Gastrocnemius medialis (tissue), 4 donors: ENCODE results near the gene CARM1. TPM values are rescaled to one million over a fixed set of nuclear protein-coding genes. Genes with fewer than 3 reads are reported as not detected.

Experiments used
- ATAC-seq, 2 donors: fragments of 150-250 bp; one replicate each; pipeline ENCODE4 v1.9.1; 2016
- DNase-seq, 2 donors: peaks; one replicate each; pipeline ENCODE4 v3.0.0-alpha.2; 2019
- H3K27ac ChIP-seq, 4 donors: fragments of 200-600 bp; sonication (generic); 1 replicate in 1 of 4; 2 replicates in 3 of 4; pipeline ENCODE4 v1.5.1; 2016 to 2018; ENCODE audit warnings: mild to moderate bottlenecking in 2 of 4, moderate library complexity in 1 of 4
- H3K27me3 ChIP-seq, 3 donors: fragments of 200-600 bp; sonication (generic) in 2 of 3; 1 replicate in 1 of 3; 2 replicates in 2 of 3; pipeline versions ENCODE4 v1.5.1 to v1.6.0; 2016 to 2019; ENCODE audit warnings: mild to moderate bottlenecking in 1 of 3, moderate library complexity in 1 of 3
- H3K36me3 ChIP-seq, 2 donors: fragments of 200-600 bp; sonication (generic) in 1 of 2; one replicate each; pipeline ENCODE4 v1.5.1; 2017 to 2018
- H3K4me1 ChIP-seq, 2 donors: fragments of 200-600 bp; sonication (generic) in 1 of 2; one replicate each; pipeline ENCODE4 v1.5.1; 2016 to 2017; ENCODE audit warnings: mild to moderate bottlenecking in 2 of 2
- H3K4me3 ChIP-seq, 4 donors: fragments of 200-600 bp; sonication (generic) in 3 of 4; 1 replicate in 1 of 4; 2 replicates in 3 of 4; pipeline ENCODE4 v1.5.1; 2016 to 2019; ENCODE audit warnings: mild to moderate bottlenecking in 2 of 4
- H3K9me3 ChIP-seq, 3 donors: fragments of 200-600 bp; sonication (generic) in 2 of 3; 1 replicate in 1 of 3; 2 replicates in 2 of 3; pipeline ENCODE4 v1.5.1; 2016 to 2019
- CTCF ChIP-seq, 5 experiments: fragments of 450-650 bp in 3 of 5; fragments of 200-600 bp in 2 of 5; sonication (generic) in 2 of 5; IDR thresholded peaks in 4 of 5; conservative IDR thresholded peaks in 1 of 5; 1 replicate in 4 of 5; 2 replicates in 1 of 5; pipeline ENCODE4 v1.5.1; 2016 to 2019; ENCODE audit warnings: antibody characterized with exemption in 5 of 5, mild to moderate bottlenecking in 3 of 5, moderate library complexity in 3 of 5
- POLR2A ChIP-seq, 2 donors: fragments of 450-650 bp; IDR thresholded peaks; one replicate each; pipeline ENCODE4 v1.6.1; 2017; ENCODE audit warnings: antibody characterized with exemption in 2 of 2, mild to moderate bottlenecking in 2 of 2, moderate library complexity in 2 of 2
- in situ Hi-C, 4 donors: fragments of 200-750 bp; cut with MboI; loops; one replicate each; pipeline versions ENCODE4 v1.15.0 to v1.8.0; 2017; ENCODE audit warnings: low sequenced_read_pairs in 4 of 4
- intact Hi-C: fragments of 100-400 bp; cut with DNase I; formaldehyde crosslinking; loops from one replicate; pipeline ENCODE4 v1.15.1; 2023; ENCODE audit warnings: low total_unique reads
- total RNA-seq, 4 donors: library from RNA; depleted of rRNA; stranded (reverse); fragments of >200 nt; gene quantifications; one replicate each; pipeline versions ENCODE4 v1.1.0 to v1.2.3, GENCODE V29; 2016

Gene CARM1
- total RNA-seq, 4 donors from 2014 or later: 31.2 to 58.5 (median 53.0) TPM

- H3K4me1 ChIP-seq: peaks cover 73 to 98% of the 10 kb centered on the region in 2 donors
- in situ Hi-C loops (no loop called here), intact Hi-C loops (no loop called here)
- H3K9me3 ChIP-seq: no peaks in the 10 kb centered on the region
- DNase-seq (peak; percentile 48 to 68), ATAC-seq (peak; percentile 49 to 68)
- H3K27ac ChIP-seq: peak overlapping the region; percentile 84 to 95 (median 90)
- no peaks in the 10 kb centered on the region for H3K36me3 ChIP-seq
- H3K27me3 ChIP-seq: no peaks in the 10 kb centered on the region
- H3K4me3 ChIP-seq: peak overlapping the region in 1 of 4 donors; percentile 9
- TF ChIP-seq CTCF (IDR thresholded peaks at IDR 0.05 in 4 of 5, conservative IDR thresholded peaks at IDR 0.05 in 1 of 5) (no peak), POLR2A (IDR thresholded peaks at IDR 0.05) (no peak)
Observed at GRCh38 chr19:10891405-10892086, 20.2 kb downstream of the CARM1 start.

- Histone ChIP-seq H3K27ac (peak overlapping the region; percentile 84 to 95 (median 90)), H3K27me3 (no peaks in the 10 kb centered on the region), H3K4me1 (peaks cover 75 to 98% of the 10 kb centered on the region in 2 donors), H3K36me3 (no peaks in the 10 kb centered on the region), H3K9me3 (no peaks in the 10 kb centered on the region), H3K4me3 (peak overlapping the region in 1 of 4 donors; percentile 9)
- no peak for TF ChIP-seq CTCF (IDR thresholded peaks at IDR 0.05 in 4 of 5, conservative IDR thresholded peaks at IDR 0.05 in 1 of 5)
- no peak for TF ChIP-seq POLR2A (IDR thresholded peaks at IDR 0.05)
- intact Hi-C loops (no loop called here), in situ Hi-C loops (no loop called here)
- ATAC-seq (peak; percentile 74 to 77), DNase-seq (peak; percentile 81 to 96)
Observed at GRCh38 chr19:10892256-10892655, 20.9 kb downstream of the CARM1 start.

GRCh38 chr19:10894911-10895213 is 23.5 kb downstream of the CARM1 start:
- DNase-seq: no peak
- no peaks in the 10 kb centered on the region for H3K36me3 ChIP-seq
- no peak overlapping the region for H3K4me3 ChIP-seq
- intact Hi-C loops: no loop called here
- no peaks in the 10 kb centered on the region for H3K9me3 ChIP-seq
- peak overlapping the region; percentile 84 to 95 (median 90) for H3K27ac ChIP-seq
- H3K27me3 ChIP-seq: no peaks in the 10 kb centered on the region
- in situ Hi-C loops: no loop called here
- no peak for ATAC-seq
- H3K4me1 ChIP-seq: peaks cover 86 to 99% of the 10 kb centered on the region in 2 donors
- TF ChIP-seq POLR2A (IDR thresholded peaks at IDR 0.05): no peak
- no peak for TF ChIP-seq CTCF (IDR thresholded peaks at IDR 0.05 in 4 of 5, conservative IDR thresholded peaks at IDR 0.05 in 1 of 5)

- DNase-seq (no peak), ATAC-seq (no peak)
- H3K27me3 ChIP-seq: no peaks in the 10 kb centered on the region
- H3K4me3 ChIP-seq: no peak overlapping the region
- H3K9me3 ChIP-seq: no peaks in the 10 kb centered on the region
- peak overlapping the region; percentile 84 to 95 (median 90) for H3K27ac ChIP-seq
- TF ChIP-seq CTCF (IDR thresholded peaks at IDR 0.05 in 4 of 5, conservative IDR thresholded peaks at IDR 0.05 in 1 of 5) (no peak), POLR2A (IDR thresholded peaks at IDR 0.05) (no peak)
- in situ Hi-C loops: no loop called here
- H3K36me3 ChIP-seq: no peaks in the 10 kb centered on the region
- H3K4me1 ChIP-seq: peaks cover 91 to 99% of the 10 kb centered on the region in 2 donors
- intact Hi-C loops: no loop called here
Observed at GRCh38 chr19:10895363-10895762, 24.0 kb downstream of the CARM1 start.
